ENCODE results near the gene RABGGTB.
"Not testable (repeated sequence)": the region's sequence is repeated elsewhere in the genome, so short reads cannot be mapped to it uniquely, and the experiment has no call there.

Gene RABGGTB

GRCh38 chr1:75795703-75796193, 9.7 kb downstream of the RABGGTB start:
- DNase-seq (ENCODE audit: low read depth), result no peak

GRCh38 chr1:75796376-75797272, 10.6 kb downstream of the RABGGTB start, which contains the start of gene MSH4:
Gene MSH4, plus strand, starts transcription at chr1:75796882. Its CDS starts 104 bp downstream, at chr1:75796986.
- no peak for DNase-seq (ENCODE audit: low read depth)

GRCh38 chr1:75797273-75797588, 11.2 kb downstream of the RABGGTB start:
- DNase-seq (ENCODE audit: low read depth), result no peak

- no peak for DNase-seq (ENCODE audit: low read depth)
These were observed 11.7 kb downstream of the RABGGTB start for GRCh38 chr1:75797606-75798216.

GRCh38 chr1:75801480-75801879, 15.4 kb downstream of the RABGGTB start:
- DNase-seq (ENCODE audit: low read depth), result not testable (repeated sequence)

- DNase-seq (ENCODE audit: low read depth), result no peak
These were observed 22.9 kb downstream of the RABGGTB start for GRCh38 chr1:75808921-75809320.

GRCh38 chr1:75810113-75810512, 24.1 kb downstream of the RABGGTB start:
- DNase-seq (ENCODE audit: low read depth), result not testable (repeated sequence)

- no peak for DNase-seq (ENCODE audit: low read depth)
These were observed 25.3 kb downstream of the RABGGTB start for GRCh38 chr1:75811211-75811981.

GRCh38 chr1:75812065-75812464, 26.0 kb downstream of the RABGGTB start:
- DNase-seq (ENCODE audit: low read depth), result no peak

GRCh38 chr1:75823596-75823995, 37.5 kb downstream of the RABGGTB start:
- not testable (repeated sequence) for DNase-seq (ENCODE audit: low read depth)

GRCh38 chr1:75836528-75837100, 50.6 kb downstream of the RABGGTB start:
- DNase-seq (ENCODE audit: low read depth), result no peak

GRCh38 chr1:75838079-75838478, 52.0 kb downstream of the RABGGTB start:
- DNase-seq (ENCODE audit: low read depth), result no peak

GRCh38 chr1:75841421-75841820, 55.4 kb downstream of the RABGGTB start:
- DNase-seq (ENCODE audit: low read depth), result no peak

Data from T follicular helper cell (primary cell).